Measurements from ENCODE around the gene TNFRSF6B.

DNA sequence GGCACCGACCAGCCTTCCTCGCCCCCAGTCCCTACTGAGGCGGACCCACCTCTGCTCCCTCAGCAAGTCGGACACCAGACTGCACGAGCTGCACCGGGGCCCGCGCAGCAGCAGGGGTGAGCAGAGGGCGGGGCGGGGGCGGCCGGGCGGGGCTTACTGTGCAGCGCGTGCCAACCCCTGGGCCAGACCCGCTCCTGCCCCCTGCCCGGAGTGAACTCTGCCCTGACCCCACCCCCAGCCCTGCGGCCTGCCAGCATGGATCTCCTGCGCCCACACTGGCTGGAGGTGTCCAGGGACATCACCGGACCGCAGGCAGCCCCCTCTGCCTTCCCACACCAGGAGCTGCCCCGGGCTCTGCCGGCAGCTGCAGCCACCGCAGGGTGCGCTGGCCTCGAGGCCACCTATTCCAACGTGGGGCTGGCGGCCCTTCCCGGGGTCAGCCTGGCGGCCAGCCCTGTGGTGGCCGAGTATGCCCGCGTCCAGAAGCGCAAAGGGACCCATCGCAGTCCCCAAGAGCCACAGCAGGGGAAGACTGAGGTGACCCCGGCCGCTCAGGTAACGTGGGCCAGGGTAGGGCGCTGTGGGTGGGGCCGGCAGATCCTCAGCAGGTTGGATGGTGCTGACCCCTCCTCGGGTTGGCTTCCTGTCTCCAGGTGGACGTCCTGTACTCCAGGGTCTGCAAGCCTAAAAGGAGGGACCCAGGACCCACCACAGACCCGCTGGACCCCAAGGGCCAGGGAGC lies 41.7 kb downstream of the TNFRSF6B start:
- no peak for TF ChIP-seq OSR1 (CRISPR knock-in tag; IDR thresholded peaks at IDR 0.05)
- TF ChIP-seq ARNTL (CRISPR knock-in tag; IDR thresholded peaks at IDR 0.05; ENCODE audit: borderline replicate concordance, low read depth) = no peak
- TF ChIP-seq, protein P1, sequence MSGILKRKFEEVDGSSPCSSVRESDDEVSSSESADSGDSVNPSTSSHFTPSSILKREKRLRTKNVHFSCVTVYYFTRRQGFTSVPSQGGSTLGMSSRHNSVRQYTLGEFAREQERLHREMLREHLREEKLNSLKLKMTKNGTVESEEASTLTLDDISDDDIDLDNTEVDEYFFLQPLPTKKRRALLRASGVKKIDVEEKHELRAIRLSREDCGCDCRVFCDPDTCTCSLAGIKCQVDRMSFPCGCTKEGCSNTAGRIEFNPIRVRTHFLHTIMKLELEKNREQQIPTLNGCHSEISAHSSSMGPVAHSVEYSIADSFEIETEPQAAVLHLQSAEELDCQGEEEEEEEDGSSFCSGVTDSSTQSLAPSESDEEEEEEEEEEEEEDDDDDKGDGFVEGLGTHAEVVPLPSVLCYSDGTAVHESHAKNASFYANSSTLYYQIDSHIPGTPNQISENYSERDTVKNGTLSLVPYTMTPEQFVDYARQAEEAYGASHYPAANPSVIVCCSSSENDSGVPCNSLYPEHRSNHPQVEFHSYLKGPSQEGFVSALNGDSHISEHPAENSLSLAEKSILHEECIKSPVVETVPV (CRISPR knock-in tag; IDR thresholded peaks at IDR 0.05) = no peak
- TF ChIP-seq GLIS3 (CRISPR knock-in tag; IDR thresholded peaks at IDR 0.05) = no peak

Data from SK-N-SH treated with all-trans-retinoic acid at 6 μM for 48 hours (cell line).